Thyroid gland (tissue), 4 donors: ENCODE data around the gene FIBP.

ENCODE experiments used
- CTCF ChIP-seq, 6 experiments: fragments of 200-600 bp in 3 of 6; fragments of 450-650 bp in 3 of 6; sonication (generic) in 3 of 6; IDR thresholded peaks; one replicate each; pipeline ENCODE4 v1.5.1; 2016 to 2019; ENCODE audit warnings: antibody characterized with exemption in 6 of 6, mild to moderate bottlenecking in 2 of 6, inconsistent platforms in 1 of 6, moderate library complexity in 1 of 6
- POLR2A ChIP-seq, 2 donors: fragments of 450-650 bp; IDR thresholded peaks; one replicate each; pipeline ENCODE4 v1.6.1; 2017; ENCODE audit warnings: antibody characterized with exemption in 2 of 2, mild to moderate bottlenecking in 2 of 2, moderate library complexity in 1 of 2

DNA sequence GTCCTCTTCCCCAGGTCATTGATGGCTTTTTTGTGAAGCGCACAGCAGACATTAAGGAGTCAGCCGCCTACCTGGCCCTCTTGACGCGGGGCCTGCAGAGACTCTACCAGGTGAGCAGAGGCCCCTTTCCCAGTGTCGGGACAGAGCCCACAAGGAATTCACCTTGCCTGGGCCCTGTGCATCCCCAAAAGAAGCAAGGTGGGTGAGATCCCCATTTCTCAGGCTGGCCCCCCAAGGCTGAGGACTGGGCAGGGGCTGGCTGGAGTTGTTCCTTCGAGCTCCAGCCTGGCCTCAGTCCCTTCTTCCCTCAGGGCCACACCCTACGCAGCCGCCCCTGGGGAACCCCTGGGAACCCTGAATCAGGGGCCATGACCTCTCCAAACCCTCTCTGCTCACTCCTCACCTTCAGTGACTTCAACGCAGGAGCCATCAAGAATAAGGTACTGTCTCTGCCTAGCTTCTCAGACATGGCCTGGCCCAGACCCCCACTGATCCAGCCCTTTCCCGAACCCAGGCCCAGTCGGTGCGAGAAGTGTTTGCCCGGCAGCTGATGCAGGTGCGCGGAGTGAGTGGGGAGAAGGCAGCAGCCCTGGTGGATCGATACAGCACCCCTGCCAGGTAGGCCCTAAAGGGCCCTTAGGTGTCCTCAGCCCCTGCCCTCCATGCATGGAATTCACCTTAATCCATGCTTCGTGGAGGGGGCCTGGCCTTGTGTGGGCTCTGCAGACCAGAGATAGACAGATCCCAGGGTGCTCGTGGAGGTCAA lies 23.4 kb downstream of the FIBP start:
- TF ChIP-seq CTCF (IDR thresholded peaks at IDR 0.05) (no peak), POLR2A (IDR thresholded peaks at IDR 0.05) (no peak)
